GM10266 (cell line): ENCODE results near the gene KRT25.
"Not testable (repeated sequence)": the region's sequence is repeated elsewhere in the genome, so short reads cannot be mapped to it uniquely, and the experiment has no call there.

Source experiments
- DNase-seq: peaks from one replicate; pipeline ENCODE4 v3.0.0; 2012; ENCODE audit errors: extremely low spot score
- CTCF ChIP-seq: IDR thresholded peaks from 2 replicates; pipeline ENCODE4 v1.5.1; 2012; ENCODE audit warnings: mild to moderate bottlenecking, low read depth; ENCODE audit not compliant: control insufficient read depth, insufficient read depth; ENCODE audit errors: missing control alignments

The KRT25 gene

GRCh38 chr17:40753804-40754203 is 1.3 kb downstream of the KRT25 start:
- TF ChIP-seq CTCF, result no peak
- no peak for DNase-seq

GRCh38 chr17:40751065-40751464 is 4.1 kb downstream of the KRT25 start:
- DNase-seq, result no peak
- no peak for TF ChIP-seq CTCF

- DNase-seq, result no peak
- TF ChIP-seq CTCF, result no peak
Measured at GRCh38 chr17:40750391-40750790, 4.7 kb downstream of the KRT25 start.

- not testable (repeated sequence) for DNase-seq
Measured at GRCh38 chr17:40748666-40749065, 6.5 kb downstream of the KRT25 start.

GRCh38 chr17:40738553-40738952 is 16.6 kb downstream of the KRT25 start:
- no peak for DNase-seq
- no peak for TF ChIP-seq CTCF

- TF ChIP-seq CTCF, result no peak
- DNase-seq, result no peak
Measured at GRCh38 chr17:40735016-40735415, 20.1 kb downstream of the KRT25 start.

- DNase-seq, result no peak
Measured at GRCh38 chr17:40734018-40734417, 21.1 kb downstream of the KRT25 start.

GRCh38 chr17:40730970-40731369 is 24.2 kb downstream of the KRT25 start:
- DNase-seq, result no peak
- TF ChIP-seq CTCF, result no peak

More at GRCh38 chr17:40734018-40734417, 21.1 kb downstream of the KRT25 start:
- no peak for TF ChIP-seq CTCF
